HG03196 (cell line): ENCODE results near the gene DDN.
A peak's percentile ranks its signal among the peaks of the same experiment; 100 is the strongest.

Source experiments
- ATAC-seq: cut with Tn5 transposase; IDR thresholded peaks from one replicate; pipeline ENCODE4 v1.9.1; 2021; ENCODE audit not compliant: unreplicated experiment

The DDN gene

DNA sequence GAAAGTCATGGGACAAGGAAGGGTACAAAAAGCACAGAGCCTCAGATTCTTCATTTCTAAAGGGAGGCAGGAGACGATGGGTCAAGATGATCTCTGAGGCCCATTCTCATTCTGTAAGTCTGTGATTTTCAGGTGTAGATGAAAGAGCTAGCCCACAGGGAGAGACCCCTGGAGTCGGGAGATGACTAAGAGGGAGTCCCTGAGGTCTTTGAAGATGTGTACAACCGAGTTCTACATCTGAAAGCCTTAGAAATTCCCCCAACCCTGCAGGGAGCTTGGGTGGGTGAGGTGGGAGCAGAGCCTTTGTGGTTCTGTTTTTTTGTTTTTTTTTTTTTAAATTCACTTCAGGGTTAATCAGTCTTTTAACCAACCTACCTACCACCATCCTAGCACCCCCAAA is 30.7 kb downstream of the DDN start:
- no peak for ATAC-seq

DNA sequence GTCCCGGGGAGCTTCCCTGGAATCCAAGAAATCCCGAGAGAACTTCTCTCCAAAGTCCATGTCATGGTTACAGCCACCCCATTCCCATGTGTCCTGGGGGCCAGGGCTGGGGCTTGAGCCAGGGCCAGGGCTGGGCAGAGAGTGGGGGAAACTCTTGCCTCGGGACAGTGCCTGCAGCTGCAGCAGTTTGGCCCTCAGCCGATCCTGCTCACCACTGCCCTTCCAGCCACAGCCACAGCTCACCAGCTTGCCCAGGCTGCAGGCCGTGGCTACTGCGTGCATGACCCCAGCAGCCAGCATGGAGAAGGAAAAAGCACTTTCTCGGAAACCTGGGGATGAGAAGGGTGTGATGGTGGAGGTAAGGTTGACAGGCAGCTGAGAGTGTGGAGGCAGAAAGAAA is 31.2 kb downstream of the DDN start:
- no peak for ATAC-seq

DNA sequence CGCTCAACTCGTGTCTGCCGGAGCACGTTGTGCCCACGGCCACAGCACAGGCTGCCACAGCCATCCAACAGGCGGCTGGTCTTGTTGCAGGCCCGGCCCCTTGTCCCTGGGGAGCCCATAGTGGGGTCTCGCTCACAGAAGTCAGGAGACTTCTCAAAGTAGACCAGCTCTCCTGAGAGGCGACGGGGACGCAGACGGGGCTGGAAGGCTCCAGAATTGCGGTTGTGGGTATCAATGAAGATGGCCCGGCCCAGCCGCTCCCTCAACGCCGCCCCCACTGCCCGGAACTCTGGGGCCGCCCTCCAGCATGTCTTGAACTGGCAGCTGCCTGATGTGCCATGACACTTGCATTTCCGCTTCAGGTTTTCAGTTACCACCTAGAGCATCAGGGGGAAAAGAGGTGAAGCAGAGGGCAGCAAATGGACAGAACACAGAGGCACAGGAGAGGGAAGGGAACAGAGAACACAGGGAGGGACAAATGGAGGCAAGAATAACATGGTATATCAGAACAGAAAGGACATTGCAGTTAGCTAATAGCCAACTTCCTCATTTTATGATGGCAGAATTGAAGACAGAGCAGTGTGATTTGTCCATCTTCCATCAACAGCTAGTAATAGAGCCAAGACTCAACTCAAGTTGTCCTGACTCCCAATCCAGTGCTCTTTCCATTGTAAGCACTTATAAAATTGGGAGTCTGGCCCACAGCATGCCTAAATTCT is 32.8 kb downstream of the DDN start:
- no peak for ATAC-seq

DNA sequence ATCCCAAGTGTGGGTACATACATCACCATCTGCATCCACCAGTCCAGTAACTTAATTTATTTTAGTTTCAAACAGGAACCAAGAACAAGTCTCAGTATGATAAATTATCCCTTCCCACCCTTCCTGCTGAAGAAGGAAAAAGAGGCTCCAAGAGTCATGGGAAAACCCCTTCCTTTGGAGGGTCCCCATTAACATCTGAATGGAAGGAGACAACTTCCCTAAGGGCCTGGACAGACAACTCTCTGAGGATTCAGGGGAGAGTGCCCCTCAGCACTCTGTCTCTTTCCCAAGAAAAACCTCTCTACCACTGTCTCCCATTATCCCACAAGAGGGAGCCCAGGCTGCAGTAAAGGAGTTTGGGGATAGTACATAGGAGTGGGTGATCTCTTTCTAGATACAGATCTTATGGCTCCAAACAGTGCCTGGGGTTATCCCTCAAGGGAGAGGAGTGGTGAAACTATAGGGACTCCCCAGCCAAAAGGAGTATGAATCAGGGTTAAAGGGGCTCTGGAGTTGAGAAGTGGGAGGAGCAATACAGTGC is 33.8 kb downstream of the DDN start:
- no peak for ATAC-seq

DNA sequence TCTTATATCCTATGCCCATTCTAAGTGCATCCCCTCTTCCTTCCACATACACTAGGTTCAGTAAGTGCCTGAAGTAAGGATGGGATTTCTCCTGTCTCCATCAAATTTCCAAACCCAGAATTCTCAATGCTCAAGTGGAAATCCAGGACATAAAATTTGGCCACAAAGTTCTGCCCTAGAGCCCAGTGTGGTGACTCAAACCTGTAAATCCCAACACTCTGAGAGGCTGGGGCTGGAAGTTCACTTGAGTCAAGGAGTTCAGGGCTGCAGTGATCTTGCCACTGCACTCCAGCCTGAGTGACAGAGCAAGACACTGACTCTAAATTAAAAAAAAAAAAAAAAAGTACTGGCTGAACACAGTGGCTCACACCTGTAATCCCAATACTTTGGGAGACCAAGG is 37.4 kb downstream of the DDN start:
- no peak for ATAC-seq

DNA sequence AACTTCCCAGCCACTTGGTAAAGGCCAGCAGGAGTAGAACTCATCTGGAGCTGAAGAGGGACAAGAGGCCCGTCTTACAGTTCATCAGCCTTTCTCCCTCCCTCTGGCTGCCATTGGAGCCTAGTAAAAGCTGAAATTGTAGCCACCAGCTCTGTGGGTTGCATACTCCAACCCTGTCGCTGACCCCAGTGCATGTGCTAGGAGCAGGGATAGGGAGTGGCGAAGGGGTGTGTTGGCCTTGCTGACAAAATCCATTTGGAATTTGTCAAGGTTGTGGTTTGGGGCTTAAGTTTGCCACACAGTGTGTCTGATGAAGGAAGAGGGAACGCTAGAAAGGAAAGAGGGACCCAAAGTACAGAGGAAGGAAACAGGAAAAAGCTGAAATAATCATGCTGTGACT is 37.8 kb downstream of the DDN start:
- ATAC-seq, result no peak

DNA sequence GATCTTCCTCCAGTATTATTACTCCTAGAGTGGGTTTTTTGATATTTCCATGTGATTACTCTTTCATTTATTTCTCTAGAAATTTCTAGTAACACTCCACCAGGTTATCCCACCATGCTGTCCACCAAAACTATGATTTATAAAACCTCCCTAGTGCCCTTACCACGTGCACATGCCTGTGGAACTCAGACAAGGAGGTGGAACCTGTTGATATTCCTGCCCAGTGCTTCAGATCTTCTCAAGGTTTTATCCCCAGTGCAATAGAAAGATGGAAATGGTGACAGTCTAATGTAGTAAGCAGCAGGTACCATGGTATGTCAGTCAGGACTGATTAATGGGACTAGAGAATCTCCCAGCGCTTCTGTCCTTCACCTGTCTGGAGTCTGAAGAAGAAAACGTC is 38.3 kb downstream of the DDN start:
- no peak for ATAC-seq

DNA sequence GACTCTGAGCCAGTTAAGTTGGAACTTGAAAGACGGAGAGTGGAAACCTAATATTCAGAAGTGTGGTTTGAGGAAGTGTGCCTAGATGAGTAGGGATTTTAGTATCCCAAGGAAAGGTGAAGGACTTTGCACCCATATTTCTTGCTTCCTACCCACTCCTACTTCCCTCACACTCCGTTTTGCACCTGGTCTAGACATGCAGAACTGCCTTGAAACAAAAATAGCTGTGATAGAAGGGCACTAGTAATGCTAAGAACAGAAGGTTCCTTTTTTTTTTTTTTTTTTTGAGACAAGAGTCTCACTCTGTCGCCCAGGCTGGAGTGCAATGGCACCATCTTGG is 41.2 kb downstream of the DDN start:
- ATAC-seq, result no peak

DNA sequence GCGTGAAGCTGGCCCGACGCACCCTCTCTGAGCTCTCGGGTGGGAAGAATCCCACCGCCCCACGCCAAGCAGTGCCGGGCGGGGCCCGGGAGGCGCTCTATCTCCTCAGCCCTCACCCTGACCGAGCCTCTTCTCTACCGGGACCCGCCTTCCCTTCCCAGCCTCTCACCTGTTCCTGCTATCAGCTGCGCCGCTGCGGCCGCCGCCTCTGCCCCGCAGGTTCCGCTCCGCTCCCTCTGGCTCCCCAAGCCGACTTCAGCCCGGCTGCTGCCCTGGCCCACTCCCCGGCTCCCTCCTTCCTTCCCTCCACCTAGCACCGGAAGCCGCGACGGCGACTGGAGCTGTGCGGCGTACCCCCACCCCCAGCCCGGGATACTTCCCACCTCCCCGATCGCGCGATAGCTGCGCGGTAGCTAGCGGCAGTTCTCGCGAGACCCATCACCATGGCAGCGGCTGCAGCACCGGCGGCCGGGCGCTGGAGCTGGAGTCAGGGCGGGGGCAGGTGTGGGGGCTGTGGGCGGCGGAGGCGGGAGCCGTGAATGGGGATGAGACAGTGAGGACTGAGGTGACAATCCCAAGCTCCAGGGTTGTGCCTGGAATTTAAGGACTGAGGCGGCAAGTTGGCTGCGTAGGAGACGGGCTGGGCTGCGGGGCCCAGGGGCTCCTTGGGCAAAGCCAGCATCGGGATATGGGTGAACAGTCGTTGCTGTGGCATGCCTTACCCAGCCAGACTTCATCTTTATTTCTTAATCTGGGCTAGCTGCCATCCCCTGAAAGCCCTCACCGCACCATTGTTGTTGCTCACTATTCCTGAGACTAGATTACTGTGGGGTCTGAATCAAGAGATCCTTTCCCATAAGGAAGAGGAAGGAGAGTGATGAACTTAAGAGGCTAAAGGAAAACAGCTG is 41.8 kb downstream of the DDN start, which contains the start of gene ARF3:
ARF3 (minus strand) TSS at position 347 of the 908 bp plus-strand sequence. CDS start 16,392 bp downstream, outside the sequence.
- ATAC-seq, result peak; percentile 84

DNA sequence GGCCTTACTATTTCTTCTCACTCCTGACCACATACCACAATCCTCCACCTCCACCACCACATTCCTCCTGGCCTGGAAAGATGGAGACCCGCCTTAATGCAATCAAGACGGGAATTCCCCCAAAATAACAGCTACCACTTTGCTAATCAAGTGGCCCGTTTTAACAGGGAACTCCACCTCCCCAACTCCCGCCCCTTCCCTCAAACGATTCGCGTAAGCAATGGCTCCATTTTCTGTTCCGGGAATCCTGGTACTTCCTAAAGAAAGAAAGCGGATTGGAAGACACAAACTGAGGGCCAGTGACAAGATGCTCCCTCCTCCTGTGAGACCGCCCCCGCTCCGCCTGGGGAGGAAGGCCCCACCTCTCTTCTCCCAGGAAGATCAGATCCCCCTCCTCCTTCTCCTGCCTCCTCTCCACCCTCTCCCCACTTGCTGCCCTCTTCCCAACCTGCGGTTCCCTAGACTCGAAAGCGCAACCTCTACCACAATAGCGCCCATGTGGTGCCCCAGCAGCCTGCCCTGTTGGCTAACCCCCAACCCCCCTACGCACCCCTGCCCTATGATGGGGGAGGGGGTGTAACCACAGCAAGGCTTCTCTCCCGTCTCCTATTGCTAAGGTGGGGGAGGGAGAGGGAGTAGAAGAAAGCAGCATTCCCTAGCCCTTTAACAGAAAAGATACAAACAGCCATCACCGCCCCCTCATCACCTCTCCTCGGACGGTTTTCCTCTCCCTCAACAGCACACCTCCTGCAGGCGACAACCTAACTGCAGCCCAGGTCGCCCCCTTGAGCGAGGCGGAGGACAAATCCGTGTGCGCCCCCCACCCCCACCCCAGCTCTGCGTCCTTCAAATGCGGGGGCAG is 42.7 kb downstream of the DDN start:
- no peak for ATAC-seq

DNA sequence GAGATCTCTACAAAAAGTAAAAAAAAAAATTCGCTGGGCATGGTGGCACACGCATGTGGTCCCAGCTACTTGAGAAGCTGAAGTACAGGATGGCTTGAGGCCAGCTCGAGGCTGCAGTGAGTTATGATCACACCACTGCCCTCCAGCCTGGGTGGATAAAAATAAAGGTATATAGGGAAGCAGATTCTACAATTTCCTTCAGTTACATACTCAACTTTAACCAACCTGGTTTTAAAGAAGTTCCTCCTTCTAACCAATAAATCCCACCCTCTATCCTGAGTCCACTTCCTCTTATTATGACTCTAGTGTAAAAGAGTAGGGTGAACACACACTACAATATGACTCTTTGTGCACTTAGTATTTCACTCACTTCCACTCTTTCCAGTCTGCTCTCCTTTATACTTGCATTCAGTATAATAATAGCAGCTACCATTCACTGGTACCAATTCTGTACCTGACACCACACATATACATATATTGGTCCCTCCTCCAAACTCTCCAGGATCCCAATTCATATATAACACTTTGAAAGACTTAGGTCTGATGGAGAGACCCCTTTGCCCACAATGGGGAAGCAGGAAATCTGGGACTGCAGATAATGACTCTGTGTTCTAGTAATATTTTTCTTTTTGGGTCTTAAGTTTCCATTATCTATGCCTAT is 44.2 kb downstream of the DDN start:
- ATAC-seq, result no peak

DNA sequence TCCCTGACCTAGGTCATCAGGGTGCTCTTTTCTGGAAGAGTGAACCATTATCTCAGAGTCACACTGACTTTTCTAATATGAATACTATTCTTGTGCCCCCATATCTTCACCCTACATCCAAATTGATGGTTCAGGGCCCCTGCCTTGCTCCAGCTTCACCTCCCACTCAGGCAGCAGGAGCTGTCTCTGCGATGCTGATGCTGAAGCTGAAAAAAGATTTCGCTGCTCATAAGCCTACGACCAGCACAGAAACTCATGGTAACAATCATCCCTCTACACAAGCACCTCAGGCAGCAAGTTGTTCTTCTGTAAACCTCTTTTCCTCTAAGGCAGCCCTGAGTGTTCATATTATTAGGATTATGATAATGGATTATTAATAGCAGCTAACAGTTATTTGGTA is 45.1 kb downstream of the DDN start:
- ATAC-seq, result no peak

DNA sequence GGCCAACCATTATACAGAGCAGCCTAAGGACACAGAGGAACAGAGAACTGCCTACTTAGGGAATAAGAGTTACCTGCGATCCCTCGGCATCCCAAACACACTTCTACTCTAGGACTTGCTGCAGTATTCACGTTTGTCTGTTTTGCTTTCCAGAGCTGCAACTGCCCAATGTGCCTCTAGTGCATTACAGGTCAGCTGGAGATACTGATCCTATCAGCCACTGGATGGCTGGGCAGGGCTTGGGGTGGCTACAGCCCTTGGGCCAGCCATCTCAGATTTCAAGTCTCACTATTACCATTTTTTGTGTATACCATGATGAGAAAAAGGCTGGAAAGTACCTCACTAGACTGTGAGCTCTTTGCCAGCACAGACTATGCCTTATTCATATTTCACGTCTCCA is 46.5 kb downstream of the DDN start:
- no peak for ATAC-seq

DNA sequence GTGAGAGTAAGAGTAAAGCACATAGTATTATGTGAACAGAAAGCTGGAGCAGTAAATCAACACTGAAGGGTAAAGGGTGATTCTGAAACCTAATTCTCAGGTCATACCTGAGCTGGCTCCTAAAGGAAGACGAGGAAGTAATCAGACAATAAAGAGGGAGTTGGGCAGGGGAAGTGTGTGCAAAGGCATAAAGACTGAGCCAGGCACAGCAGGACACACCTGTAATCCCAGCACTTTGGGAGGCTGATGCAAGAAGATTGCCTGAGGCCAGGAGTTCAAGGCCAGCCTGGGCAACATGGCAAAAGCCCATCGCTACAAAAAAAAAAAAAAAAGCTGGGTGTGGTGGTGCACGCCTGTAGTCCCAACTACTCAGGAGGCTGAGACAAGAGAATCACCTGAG is 51.4 kb downstream of the DDN start:
- ATAC-seq, result no peak

DNA sequence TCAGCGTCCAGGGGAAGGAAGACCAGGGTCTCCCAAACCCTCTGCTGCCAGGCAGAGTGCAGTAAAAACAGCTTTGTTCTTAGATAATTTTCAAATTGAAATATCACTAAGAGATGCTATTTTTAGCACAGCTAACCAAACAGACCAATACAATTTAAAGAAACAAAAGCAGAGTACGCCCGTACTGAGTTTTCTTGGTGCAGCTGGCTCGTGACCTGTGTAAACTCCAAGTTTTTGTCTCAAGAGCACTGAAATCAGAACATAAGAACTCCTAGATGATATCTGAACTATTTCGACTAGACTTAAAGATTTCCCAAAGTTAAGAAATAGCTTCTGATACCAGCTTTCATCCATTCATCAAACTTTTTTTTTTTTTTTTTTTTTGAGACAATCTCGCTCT is 52.2 kb downstream of the DDN start:
- no peak for ATAC-seq

DNA sequence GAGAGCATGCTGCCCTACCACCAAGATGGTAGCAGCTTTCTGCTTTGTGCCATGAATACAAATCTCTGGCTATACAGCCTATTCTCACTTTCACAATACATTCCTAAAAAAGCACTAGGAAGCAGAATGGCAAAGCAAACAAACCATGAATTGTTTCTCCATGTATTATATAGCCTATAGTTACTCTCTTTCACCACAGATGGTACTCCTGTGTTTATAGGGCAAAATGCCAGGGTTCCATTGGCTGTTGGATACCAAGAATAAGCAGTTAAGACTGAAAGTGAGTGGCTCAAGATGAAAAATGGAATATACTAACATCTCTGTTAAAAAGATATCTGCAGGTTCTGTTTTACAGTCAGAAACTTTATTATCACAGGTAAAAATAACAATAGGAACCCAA is 53.0 kb downstream of the DDN start:
- ATAC-seq, result no peak
